GM12891 (cell line): ENCODE data around the gene CCL18. TPM values are rescaled to one million over a fixed set of nuclear protein-coding genes. Genes with fewer than 3 reads are reported as not detected.
"Not testable (repeated sequence)": the region's sequence is repeated elsewhere in the genome, so short reads cannot be mapped to it uniquely, and the experiment has no call there.

ENCODE experiments used
- DNase-seq: peaks from one replicate; pipeline ENCODE4 v3.0.0; 2011; ENCODE audit warnings: low spot score; ENCODE audit not compliant: insufficient read length
- FAIRE-seq: peaks from 2 replicates; lab custom pipeline; 2011; peaks lifted over from hg19 to GRCh38; lab: Jason Lieb, UNC
- PAX5 ChIP-seq: IDR thresholded peaks from 2 replicates; pipeline ENCODE4 v1.6.1; 2011; ENCODE audit warnings: low read length, moderate library complexity, mild to moderate bottlenecking; ENCODE audit not compliant: insufficient read depth, severe bottlenecking
- POLR2A ChIP-seq: IDR thresholded peaks from 2 replicates; pipeline ENCODE4 v1.6.1; 2011; ENCODE audit warnings: low read depth, low read length, control low read depth
- POLR2AphosphoS5 ChIP-seq: IDR thresholded peaks from 2 replicates; pipeline ENCODE4 v1.6.1; 2011; ENCODE audit warnings: low read depth, low read length, control low read depth
- POU2F2 ChIP-seq: IDR thresholded peaks from 2 replicates; pipeline ENCODE4 v1.6.1; 2011; ENCODE audit warnings: low read depth, mild to moderate bottlenecking, control low read depth, low read length, moderate library complexity
- SPI1 ChIP-seq: IDR thresholded peaks from 2 replicates; pipeline ENCODE4 v1.6.1; 2011; ENCODE audit warnings: low read depth, low read length, control low read depth
- TAF1 ChIP-seq: IDR thresholded peaks from 2 replicates; pipeline ENCODE4 v1.6.1; 2011; ENCODE audit warnings: low read depth, low read length, control low read depth
- polyA plus RNA-seq: library from polyadenylated mRNA; unstranded; fragments of >200 nt; gene quantifications from one replicate; pipeline ENCODE4 v1.2.1, GENCODE V29; 2012; ENCODE audit warnings: low read depth, missing spikeins, inconsistent platforms; ENCODE audit not compliant: missing spikeins

CCL18 gene
- not detected for polyA plus RNA-seq

- no peak for DNase-seq
- TF ChIP-seq PAX5 = no peak
- no peak for TF ChIP-seq POU2F2
- no peak for TF ChIP-seq SPI1
- TF ChIP-seq POLR2A = no peak
- TF ChIP-seq POLR2AphosphoS5 = no peak
- no peak for TF ChIP-seq TAF1
- no peak for FAIRE-seq
Observed at GRCh38 chr17:36063786-36064541, at the start of gene CCL18. TSS of gene CCL18 (plus strand) at chr17:36064272. CDS start at chr17:36064343, 71 bp downstream.

- TF ChIP-seq PAX5 = no peak
- no peak for TF ChIP-seq SPI1
- no peak for TF ChIP-seq TAF1
- TF ChIP-seq POLR2A = no peak
- TF ChIP-seq POLR2AphosphoS5 = no peak
- no peak for TF ChIP-seq POU2F2
- DNase-seq = no peak
- FAIRE-seq = no peak
Observed at GRCh38 chr17:36014946-36015345, 49.1 kb upstream of the CCL18 start.

GRCh38 chr17:36015895-36016294 lies 48.2 kb upstream of the CCL18 start:
- FAIRE-seq = not testable (repeated sequence)

GRCh38 chr17:36016555-36016954 lies 47.5 kb upstream of the CCL18 start:
- no peak for FAIRE-seq
- TF ChIP-seq SPI1 (no peak), POLR2AphosphoS5 (no peak), POLR2A (no peak), TAF1 (no peak), POU2F2 (no peak), PAX5 (no peak)
- DNase-seq = no peak

More at GRCh38 chr17:36015895-36016294, 48.2 kb upstream of the CCL18 start:
- DNase-seq = not testable (repeated sequence)

- no peak for TF ChIP-seq POU2F2
- TF ChIP-seq SPI1 = no peak
- no peak for TF ChIP-seq TAF1
- no peak for TF ChIP-seq PAX5
- no peak for TF ChIP-seq POLR2A
- TF ChIP-seq POLR2AphosphoS5 = no peak
- FAIRE-seq (no peak), DNase-seq (no peak)
Observed at GRCh38 chr17:36017799-36018198, 46.3 kb upstream of the CCL18 start, which contains the start of gene CCL23. TSS of gene CCL23 (minus strand) at chr17:36017972. CDS start at chr17:36017897, 75 bp downstream.

GRCh38 chr17:36019423-36019822 lies 44.6 kb upstream of the CCL18 start:
- DNase-seq (no peak), FAIRE-seq (no peak)
- TF ChIP-seq POLR2AphosphoS5 = no peak
- TF ChIP-seq SPI1 = no peak
- no peak for TF ChIP-seq PAX5
- TF ChIP-seq POLR2A = no peak
- TF ChIP-seq TAF1 = no peak
- TF ChIP-seq POU2F2 = no peak

- FAIRE-seq = no peak
- no peak for DNase-seq
- no peak for TF ChIP-seq SPI1
- no peak for TF ChIP-seq POLR2A
- TF ChIP-seq TAF1 = no peak
- TF ChIP-seq POLR2AphosphoS5 = no peak
- TF ChIP-seq PAX5 = no peak
- TF ChIP-seq POU2F2 = no peak
Observed at GRCh38 chr17:36024106-36024869, 39.8 kb upstream of the CCL18 start.

- no peak for FAIRE-seq
- DNase-seq = no peak
- no peak for TF ChIP-seq POLR2A
Observed at GRCh38 chr17:36027761-36028160, 36.3 kb upstream of the CCL18 start.

GRCh38 chr17:36030956-36031355 lies 33.1 kb upstream of the CCL18 start:
- FAIRE-seq = no peak
- TF ChIP-seq POU2F2 (no peak), SPI1 (no peak), TAF1 (no peak), POLR2AphosphoS5 (no peak), PAX5 (no peak), POLR2A (no peak)
- no peak for DNase-seq

GRCh38 chr17:36034127-36034526 lies 29.9 kb upstream of the CCL18 start:
- DNase-seq = no peak
- TF ChIP-seq POLR2AphosphoS5 (no peak), POU2F2 (no peak), SPI1 (peak; percentile 70)
- no peak for FAIRE-seq
